Natural killer cell (primary cell): ENCODE data around the gene HMSD. TPM values are rescaled to one million over a fixed set of nuclear protein-coding genes. Genes with fewer than 3 reads are reported as not detected.

Experiments used
- ATAC-seq, 3 donors: fragments of 150-1000 bp in 2 of 3; fragments of 200-7000 bp in 1 of 3; cut with Tn5 transposase; 1 replicate in 1 of 3; 2 replicates in 2 of 3; pipeline ENCODE4 v1.10.0; 2021; ENCODE audit warnings: mild to moderate bottlenecking in 2 of 3, moderate library complexity in 2 of 3
- DNase-seq, 2 donors: peaks; one replicate each; pipeline versions ENCODE4 v3.0.0 to v3.0.0-alpha.2; 2013 to 2021; ENCODE audit warnings: mixed read lengths in 1 of 2
- H3K27ac ChIP-seq: one replicate; pipeline ENCODE4 v1.5.1; 2013; ENCODE audit warnings: mild to moderate bottlenecking, low read length
- H3K27me3 ChIP-seq: one replicate; pipeline ENCODE4 v1.6.1; 2013; ENCODE audit warnings: low read length; ENCODE audit not compliant: control insufficient read depth, insufficient read depth
- H3K36me3 ChIP-seq: one replicate; pipeline ENCODE4 v1.6.1; 2013; ENCODE audit warnings: low read length; ENCODE audit not compliant: control insufficient read depth, insufficient read depth
- H3K4me1 ChIP-seq: one replicate; pipeline ENCODE4 v1.6.1; 2013; ENCODE audit warnings: low read length; ENCODE audit not compliant: control insufficient read depth, insufficient read depth
- H3K4me3 ChIP-seq: one replicate; pipeline ENCODE4 v1.5.1; 2013; ENCODE audit warnings: low read length
- H3K9me3 ChIP-seq: one replicate; pipeline ENCODE4 v1.6.1; 2013; ENCODE audit warnings: low read length; ENCODE audit not compliant: control insufficient read depth, insufficient read depth
- H3K27ac Mint-ChIP-seq, 2 donors: one replicate each; pipeline ENCODE4 v1.8.0; 2022; ENCODE audit warnings: mild to moderate bottlenecking in 2 of 2, mixed read lengths in 2 of 2, moderate library complexity in 1 of 2
- H3K27me3 Mint-ChIP-seq, 2 donors: one replicate each; pipeline ENCODE4 v1.8.0; 2022; ENCODE audit warnings: low read depth in 2 of 2, mixed read lengths in 2 of 2
- H3K36me3 Mint-ChIP-seq: one replicate; pipeline ENCODE4 v1.8.0; 2022; ENCODE audit warnings: mixed read lengths
- H3K4me1 Mint-ChIP-seq, 2 donors: one replicate each; pipeline ENCODE4 v1.8.0; 2022; ENCODE audit warnings: mixed read lengths in 2 of 2
- H3K4me3 Mint-ChIP-seq: one replicate; pipeline ENCODE4 v1.8.0; 2022; ENCODE audit warnings: mild to moderate bottlenecking, moderate library complexity, mixed read lengths
- H3K9me3 Mint-ChIP-seq, 2 donors: one replicate each; pipeline ENCODE4 v1.8.0; 2022; ENCODE audit warnings: mixed read lengths in 2 of 2
- CTCF ChIP-seq: fragments of 200-600 bp; IDR thresholded peaks from one replicate; pipeline ENCODE4 v1.8.0; 2022; ENCODE audit warnings: antibody characterized with exemption
- WGBS: methylation state at CpG from one replicate; pipeline ENCODE4 v1.1.7; 2013; ENCODE audit warnings: missing lambda C conversion rate; ENCODE audit not compliant: insufficient coverage; 5-methylcytosine and 5-hydroxymethylcytosine counted together
- intact Hi-C: fragments of 100-400 bp; cut with micrococcal nuclease; formaldehyde crosslinking; loops from one replicate; pipeline ENCODE4 v1.14.2; 2022
- total RNA-seq, 4 donors: library from RNA; stranded (reverse); fragments of 120-200 nt in 1 of 4; gene quantifications; one replicate each; pipeline versions ENCODE4 v1.2.3 to v1.2.4, GENCODE V29; 2013 to 2022

The HMSD gene
- total RNA-seq, 3 donors from 2014 or later (not counting 1 experiment from before 2014, with no cell fraction given), result not detected

GRCh38 chr18:64009305-64009704 is 60.2 kb downstream of the HMSD start:
- no peak for DNase-seq
- Mint-ChIP-seq H3K27ac (no peak overlapping the region), H3K27me3 (peaks cover 7 to 28% of the 10 kb centered on the region in 2 donors), H3K9me3 (no peaks in the 10 kb centered on the region), H3K4me3 (no peak overlapping the region), H3K36me3 (no peaks in the 10 kb centered on the region), H3K4me1 (no peaks in the 10 kb centered on the region)
- no peak for ATAC-seq
- Histone ChIP-seq H3K9me3 (no peaks in the 10 kb centered on the region), H3K4me1 (no peaks in the 10 kb centered on the region), H3K27ac (no peak overlapping the region), H3K36me3 (no peaks in the 10 kb centered on the region), H3K4me3 (no peak overlapping the region), H3K27me3 (no peaks in the 10 kb centered on the region)
- intact Hi-C loops, result no loop called here
- WGBS, result 97% methylated on average over 3 of the region's 3 CpGs
- TF ChIP-seq CTCF, result no peak

Other genes starting within 250 kb of the HMSD start
- gene SERPINB11, start 246.3 kb upstream of the HMSD start, total RNA-seq, result not detected
- not detected for gene SERPINB7, start 173.9 kb upstream of the HMSD start, total RNA-seq
- 1 to 10 TPM in 2 of 3 donors, not detected in 1; 1.4 to 9.0 TPM for gene SERPINB2, start 61.6 kb upstream of the HMSD start, total RNA-seq
- under 1 TPM in 1 of 3 donors, not detected in 2; 0.43 TPM for gene SERPINB10, start 41.3 kb upstream of the HMSD start, total RNA-seq
- gene SERPINB8, start 20.8 kb downstream of the HMSD start, total RNA-seq, result 10 to 100 TPM in 2 of 3 donors, 1 to 10 TPM in 1; 4.9 to 12.9 (median 12.8) TPM
- not detected for gene LINC00305, start 199.8 kb downstream of the HMSD start, total RNA-seq